Effector memory CD8-positive, alpha-beta T cell (primary cell): ENCODE results near the gene TMEM244.
"Not testable (repeated sequence)": the region's sequence is repeated elsewhere in the genome, so short reads cannot be mapped to it uniquely, and the experiment has no call there.

Experiments
- ATAC-seq: fragments of 150-1000 bp; cut with Tn5 transposase; replicated peaks from 2 replicates; pipeline ENCODE4 v1.10.0; 2021; ENCODE audit warnings: mild to moderate bottlenecking, moderate library complexity
- DNase-seq, 3 experiments: peaks; one replicate each; pipeline ENCODE4 v3.0.0; 2021
- H3K27ac Mint-ChIP-seq, 2 donors: one replicate each; pipeline ENCODE4 v1.8.0; 2022; ENCODE audit warnings: mild to moderate bottlenecking in 2 of 2, mixed read lengths in 2 of 2, moderate library complexity in 2 of 2
- H3K27me3 Mint-ChIP-seq, 2 donors: one replicate each; pipeline ENCODE4 v1.8.0; 2022; ENCODE audit warnings: mixed read lengths in 2 of 2
- H3K36me3 Mint-ChIP-seq: one replicate; pipeline ENCODE4 v1.8.0; 2022; ENCODE audit warnings: mild to moderate bottlenecking, moderate library complexity, mixed read lengths; ENCODE audit not compliant: insufficient read depth
- H3K4me1 Mint-ChIP-seq, 2 donors: one replicate each; pipeline ENCODE4 v1.8.0; 2022; ENCODE audit warnings: low read depth in 2 of 2, mixed read lengths in 2 of 2
- H3K4me3 Mint-ChIP-seq, 2 donors: one replicate each; pipeline ENCODE4 v1.8.0; 2022; ENCODE audit warnings: mild to moderate bottlenecking in 2 of 2, mixed read lengths in 2 of 2, moderate library complexity in 2 of 2
- H3K9me3 Mint-ChIP-seq, 2 donors: one replicate each; pipeline ENCODE4 v1.8.0; 2022; ENCODE audit warnings: mixed read lengths in 2 of 2

Gene TMEM244

DNA sequence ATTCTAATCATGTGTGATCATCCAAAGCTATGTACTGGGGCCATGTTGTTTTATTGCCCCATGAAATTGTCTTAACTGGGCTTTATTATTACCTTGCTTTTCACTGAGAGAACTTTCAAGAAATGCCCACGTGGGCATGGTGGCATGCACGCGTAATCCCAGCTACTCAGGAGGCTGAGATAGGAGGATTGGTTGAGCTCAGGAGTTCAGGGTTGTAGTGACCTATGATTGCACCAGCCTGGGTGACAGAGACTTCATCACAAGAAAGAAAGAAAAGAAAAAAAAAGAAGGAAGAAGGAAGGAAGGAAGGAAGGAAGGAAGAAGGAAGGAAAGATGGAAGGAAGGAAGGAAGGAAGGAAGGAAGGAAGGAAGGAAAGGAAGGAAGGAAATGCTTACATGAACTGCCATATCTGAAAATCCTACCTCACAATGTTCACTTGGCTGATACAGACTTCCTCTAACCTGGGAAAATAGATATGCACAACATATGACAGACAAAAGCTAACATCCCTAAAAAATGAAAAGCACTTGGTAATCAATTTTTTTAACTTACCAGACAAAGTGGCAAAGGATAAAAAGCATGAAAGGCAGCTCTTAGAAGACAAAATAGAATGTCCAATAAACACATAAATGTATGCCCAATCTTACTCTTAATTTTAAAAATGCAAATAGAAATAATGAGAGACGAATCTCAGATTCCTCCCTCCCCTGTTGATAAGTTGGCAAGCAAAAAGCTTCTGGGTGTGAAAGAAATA, 25.5 kb upstream of the TMEM244 start:
- Mint-ChIP-seq H3K27me3 (peaks cover 0 to 9% of the 10 kb centered on the region in 2 donors), H3K4me1 (peaks cover 0 to 10% of the 10 kb centered on the region in 2 donors), H3K36me3 (no peaks in the 10 kb centered on the region), H3K9me3 (no peaks in the 10 kb centered on the region), H3K4me3 (no peak overlapping the region), H3K27ac (no peak overlapping the region)
- DNase-seq: no peak
- no peak for ATAC-seq

DNA sequence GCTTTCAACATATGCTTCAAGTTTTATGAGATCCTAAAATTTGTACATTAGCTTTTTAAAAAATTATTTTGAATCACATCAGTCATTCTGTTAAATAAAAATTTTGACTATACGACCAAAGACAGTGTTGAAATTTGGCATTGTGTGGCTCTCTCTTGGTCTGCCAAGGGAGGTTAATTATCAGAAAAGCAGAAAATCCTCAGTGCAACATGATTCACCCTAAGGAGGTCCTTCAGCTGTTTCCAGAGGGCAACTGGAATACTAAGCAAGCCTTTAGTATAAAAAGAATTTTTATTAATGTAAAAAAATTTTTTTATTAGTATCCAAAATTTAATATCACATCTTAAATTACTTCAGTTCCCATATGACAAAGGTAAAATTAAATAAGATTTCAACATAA, 23.1 kb upstream of the TMEM244 start:
- no peak for DNase-seq
- Mint-ChIP-seq H3K9me3 (no peaks in the 10 kb centered on the region), H3K27me3 (peaks cover 8 to 15% of the 10 kb centered on the region in 2 donors), H3K4me3 (no peak overlapping the region), H3K4me1 (peaks cover 0 to 5% of the 10 kb centered on the region in 2 donors), H3K27ac (no peak overlapping the region), H3K36me3 (no peaks in the 10 kb centered on the region)
- no peak for ATAC-seq

DNA sequence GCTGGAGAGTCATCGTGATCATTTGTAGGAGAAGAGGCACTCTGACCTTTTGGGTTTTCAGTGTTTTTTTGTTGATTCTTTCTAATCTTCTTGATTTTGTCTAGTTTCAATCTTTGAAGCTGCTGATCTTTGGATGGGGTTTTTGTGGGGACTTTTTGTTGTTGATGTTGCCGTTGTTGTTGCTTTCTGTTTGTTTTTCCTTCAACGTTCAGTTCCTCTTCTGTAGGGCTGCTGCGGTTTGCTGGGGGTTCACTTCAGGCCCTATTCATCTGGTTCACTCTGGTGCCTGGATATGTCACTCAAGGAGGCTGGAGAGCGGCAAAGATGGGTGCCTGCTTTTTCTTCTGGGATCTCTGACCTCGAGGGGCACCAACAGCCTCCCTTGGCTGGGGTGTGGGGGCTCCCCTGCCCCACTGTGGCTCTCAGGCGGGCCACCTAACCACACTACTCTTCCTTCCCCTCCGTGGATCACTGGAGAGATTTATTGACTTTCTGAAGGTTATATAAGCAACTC, 21.5 kb upstream of the TMEM244 start:
- ATAC-seq (no peak), DNase-seq (no peak)
- H3K27me3 Mint-ChIP-seq: peaks cover 8 to 15% of the 10 kb centered on the region in 2 donors
- H3K9me3 Mint-ChIP-seq: no peaks in the 10 kb centered on the region
- H3K27ac Mint-ChIP-seq: peak overlapping the region in 1 of 2 donors; percentile 1
- peaks cover 0 to 5% of the 10 kb centered on the region in 2 donors for H3K4me1 Mint-ChIP-seq
- H3K4me3 Mint-ChIP-seq: peak overlapping the region; percentile 21 to 34
- no peaks in the 10 kb centered on the region for H3K36me3 Mint-ChIP-seq

DNA sequence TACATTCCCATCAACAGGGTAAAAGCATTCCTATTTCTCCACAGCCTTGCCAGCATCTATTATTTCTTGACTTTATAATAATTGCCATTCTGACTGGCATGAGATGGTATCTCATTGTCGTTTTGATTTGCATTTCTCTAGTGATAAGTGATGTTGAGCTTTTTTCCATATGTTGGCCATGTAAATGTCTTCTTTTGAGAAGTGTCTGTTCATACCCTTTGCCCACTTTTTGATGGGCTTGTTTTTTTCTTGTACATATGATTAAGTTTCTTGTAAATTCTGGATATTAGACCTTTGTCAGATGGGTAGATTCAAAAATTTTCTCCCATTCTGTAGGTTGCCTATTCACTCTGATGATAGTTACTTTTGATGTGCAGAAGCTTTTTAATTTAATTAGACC, 16.8 kb upstream of the TMEM244 start:
- Mint-ChIP-seq H3K27me3 (peaks cover 8 to 15% of the 10 kb centered on the region in 2 donors), H3K4me1 (peaks cover 11% of the 10 kb centered on the region in 2 donors)
- not testable (repeated sequence) for ATAC-seq, H3K27ac Mint-ChIP-seq, DNase-seq, H3K36me3 Mint-ChIP-seq, H3K4me3 Mint-ChIP-seq, H3K9me3 Mint-ChIP-seq

DNA sequence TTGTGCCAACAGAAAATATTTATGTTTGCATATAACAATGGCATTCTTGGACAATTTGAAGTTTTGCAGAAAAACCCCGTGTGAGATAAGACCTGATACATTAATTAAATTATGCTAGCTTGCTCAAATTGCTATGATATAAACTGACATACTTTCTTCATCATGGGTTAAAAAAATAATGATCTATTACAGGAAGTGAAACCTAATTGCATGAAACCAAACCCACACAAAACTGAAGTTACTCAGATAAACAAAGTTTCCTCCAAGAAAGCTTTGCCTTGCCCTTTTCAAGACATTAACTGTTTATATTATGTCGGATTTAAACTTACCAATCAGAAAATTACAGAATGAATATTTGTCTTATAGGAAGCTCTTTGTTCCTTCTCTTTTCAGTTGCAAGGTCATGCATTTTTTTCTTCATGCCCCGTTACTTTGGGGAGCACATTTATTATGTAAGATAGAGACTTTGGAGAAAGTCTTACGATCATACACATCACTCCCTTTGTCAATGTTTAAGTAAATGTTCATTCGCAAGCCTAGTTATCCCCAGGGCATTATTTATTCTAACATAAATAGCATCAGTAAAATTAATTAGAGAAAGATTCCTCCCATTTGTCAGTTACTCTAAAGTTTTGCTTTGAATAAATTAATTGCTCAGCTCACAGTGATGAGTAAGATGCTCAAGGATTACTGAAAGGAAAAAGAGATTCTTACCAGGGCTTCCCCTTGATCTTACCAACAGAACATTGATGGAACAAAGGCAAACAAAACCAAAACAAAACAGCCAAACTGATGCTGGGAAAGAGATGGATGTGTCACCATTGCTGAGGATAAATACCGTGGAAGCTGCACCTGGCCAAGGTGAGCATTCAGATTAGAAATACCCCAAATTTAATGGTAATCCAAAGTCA, 14.8 kb upstream of the TMEM244 start:
- no peak for DNase-seq
- Mint-ChIP-seq H3K27me3 (peaks cover 3 to 5% of the 10 kb centered on the region in 2 donors), H3K36me3 (no peaks in the 10 kb centered on the region), H3K9me3 (no peaks in the 10 kb centered on the region), H3K4me1 (peaks cover 6 to 11% of the 10 kb centered on the region in 2 donors), H3K4me3 (peak overlapping the region; percentile 49 to 55), H3K27ac (no peak overlapping the region)
- peak; percentile 33 for ATAC-seq

DNA sequence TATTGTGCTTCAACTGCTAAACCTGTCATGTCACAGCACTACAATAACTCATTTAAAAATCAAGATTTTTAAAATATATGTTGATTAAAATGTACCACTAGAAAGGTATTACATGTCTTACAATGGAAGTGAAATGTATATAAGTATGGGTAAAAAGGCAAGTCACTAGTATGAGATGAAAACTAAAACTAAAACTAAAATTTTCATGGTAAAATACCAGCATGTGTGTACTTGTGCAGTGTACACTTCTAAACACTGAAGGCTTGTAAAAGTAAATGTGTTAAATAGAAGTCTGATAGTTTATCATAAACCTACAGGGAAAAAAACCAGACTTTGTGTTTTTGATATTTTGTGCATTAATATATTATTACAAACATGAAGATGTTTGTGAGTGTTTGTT, 13.7 kb upstream of the TMEM244 start:
- no peak for DNase-seq
- Mint-ChIP-seq H3K27me3 (no peaks in the 10 kb centered on the region), H3K9me3 (no peaks in the 10 kb centered on the region), H3K36me3 (no peaks in the 10 kb centered on the region), H3K4me1 (peaks cover 6 to 11% of the 10 kb centered on the region in 2 donors), H3K27ac (no peak overlapping the region), H3K4me3 (no peak overlapping the region)
- ATAC-seq: no peak

DNA sequence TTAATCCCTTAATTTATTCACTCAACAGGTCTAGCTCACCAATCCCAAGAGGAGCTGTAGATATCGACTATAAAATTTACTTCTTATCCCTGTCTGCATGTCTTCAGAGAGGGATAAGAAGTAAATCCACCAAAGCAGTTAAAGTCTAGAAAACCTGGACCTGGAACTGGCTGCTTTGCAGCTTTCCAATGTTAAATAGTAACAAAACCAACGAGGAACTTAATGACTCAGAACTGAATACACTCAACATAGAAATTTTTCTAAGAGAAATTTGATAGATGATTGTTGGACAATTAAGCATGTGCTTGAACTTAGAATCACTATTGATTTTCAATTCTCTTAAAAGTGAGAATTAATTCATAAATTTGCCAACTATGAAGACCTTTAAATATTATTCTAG, 11.5 kb upstream of the TMEM244 start:
- peaks cover 6 to 11% of the 10 kb centered on the region in 2 donors for H3K4me1 Mint-ChIP-seq
- H3K9me3 Mint-ChIP-seq: no peaks in the 10 kb centered on the region
- no peaks in the 10 kb centered on the region for H3K36me3 Mint-ChIP-seq

DNA sequence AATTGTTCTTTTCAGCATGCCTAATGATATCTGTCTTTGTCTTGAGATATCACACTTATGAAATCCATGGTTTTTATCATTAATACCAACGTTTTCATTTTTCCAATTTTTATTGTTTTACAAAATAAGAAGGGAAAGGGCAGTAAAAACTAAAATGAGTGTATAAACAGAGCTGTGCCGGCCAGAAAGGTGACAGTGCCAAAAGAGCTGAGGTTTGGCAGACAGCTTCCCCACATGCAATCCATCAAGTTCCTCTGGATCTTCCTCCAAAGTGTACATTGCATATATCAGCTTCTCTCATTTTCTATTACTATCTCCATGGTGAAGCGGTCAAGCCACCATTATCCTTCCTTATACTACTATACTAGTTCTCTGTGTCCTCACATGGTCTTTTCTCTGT, 10.1 kb upstream of the TMEM244 start:
- no peak overlapping the region for H3K4me3 Mint-ChIP-seq
- DNase-seq: no peak
- no peak overlapping the region for H3K27ac Mint-ChIP-seq
- H3K27me3 Mint-ChIP-seq: no peaks in the 10 kb centered on the region
- H3K4me1 Mint-ChIP-seq: peaks cover 4 to 10% of the 10 kb centered on the region in 2 donors
- H3K36me3 Mint-ChIP-seq: no peaks in the 10 kb centered on the region
- no peaks in the 10 kb centered on the region for H3K9me3 Mint-ChIP-seq
- ATAC-seq: no peak

More for the DNA sequence above, 11.5 kb upstream of the TMEM244 start:
- ATAC-seq: no peak
- H3K27me3 Mint-ChIP-seq: no peaks in the 10 kb centered on the region
- no peak overlapping the region for H3K27ac Mint-ChIP-seq
- DNase-seq: no peak
- H3K4me3 Mint-ChIP-seq: no peak overlapping the region

DNA sequence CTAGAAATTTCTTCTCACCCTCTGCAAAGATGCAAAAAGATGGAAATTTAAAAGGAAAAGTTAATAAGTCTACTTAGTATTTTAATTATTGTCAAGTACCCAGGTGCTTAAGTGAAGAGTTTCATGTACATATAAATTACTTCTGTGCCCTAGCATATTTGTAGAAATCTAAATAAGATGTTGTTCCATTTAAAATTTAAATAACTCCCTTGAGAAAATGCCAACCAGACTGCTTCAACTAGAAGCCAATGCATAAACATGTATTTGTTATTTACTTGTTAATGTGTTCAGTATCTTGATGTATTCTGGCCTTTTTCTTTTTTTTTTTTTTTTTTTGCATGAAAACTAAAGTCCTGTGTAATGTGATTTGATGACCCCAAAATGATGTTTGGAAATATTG, 6.3 kb upstream of the TMEM244 start:
- ATAC-seq: no peak
- no peak overlapping the region for H3K4me3 Mint-ChIP-seq
- no peaks in the 10 kb centered on the region for H3K36me3 Mint-ChIP-seq
- H3K27ac Mint-ChIP-seq: no peak overlapping the region
- DNase-seq: no peak
- H3K4me1 Mint-ChIP-seq: peaks cover 2% of the 10 kb centered on the region in 2 donors
- H3K9me3 Mint-ChIP-seq: no peaks in the 10 kb centered on the region
- H3K27me3 Mint-ChIP-seq: no peaks in the 10 kb centered on the region

DNA sequence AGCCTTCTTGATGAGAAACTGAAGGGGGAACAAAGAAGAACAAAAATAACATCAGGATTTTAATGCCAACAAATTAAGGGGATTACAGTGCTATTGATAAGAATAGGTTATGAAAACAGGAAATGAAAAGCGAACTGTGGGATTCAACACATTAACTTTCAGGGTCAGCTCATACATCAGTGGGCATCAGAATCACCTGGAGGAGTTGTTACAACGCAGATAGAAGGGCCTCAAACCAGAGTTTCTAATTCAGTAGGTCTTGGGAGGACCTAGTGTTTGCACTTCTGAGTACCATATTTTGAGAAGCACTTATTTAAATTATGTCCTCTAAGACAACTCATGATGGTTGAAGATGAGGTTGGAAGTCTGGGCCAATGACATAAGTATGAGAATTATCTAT, 5.6 kb upstream of the TMEM244 start:
- no peak for DNase-seq
- Mint-ChIP-seq H3K27ac (no peak overlapping the region), H3K27me3 (no peaks in the 10 kb centered on the region), H3K4me1 (peaks cover 6 to 7% of the 10 kb centered on the region in 2 donors), H3K4me3 (no peak overlapping the region), H3K36me3 (no peaks in the 10 kb centered on the region), H3K9me3 (no peaks in the 10 kb centered on the region)
- ATAC-seq: no peak

DNA sequence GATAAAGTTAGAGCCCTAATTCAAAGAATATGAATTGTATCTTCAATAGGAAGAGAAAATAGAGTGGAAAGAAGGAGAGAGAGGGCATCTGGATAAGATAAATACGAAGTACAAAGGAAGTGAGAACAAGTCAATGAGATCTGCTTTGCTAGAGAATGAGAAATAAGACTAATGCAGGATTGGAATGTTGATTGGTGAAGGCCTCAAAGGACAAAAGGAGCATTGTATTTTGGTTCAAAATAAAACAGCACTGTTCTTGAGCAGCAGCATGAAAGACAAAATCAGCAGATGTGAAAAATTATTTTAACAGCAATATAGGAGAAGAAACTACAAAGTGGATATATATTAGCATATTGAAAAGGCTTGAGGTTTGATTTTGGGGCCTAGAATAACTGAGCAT, 5.1 kb upstream of the TMEM244 start:
- H3K27me3 Mint-ChIP-seq: no peaks in the 10 kb centered on the region
- no peaks in the 10 kb centered on the region for H3K36me3 Mint-ChIP-seq
- ATAC-seq: no peak
- no peak overlapping the region for H3K27ac Mint-ChIP-seq
- H3K9me3 Mint-ChIP-seq: no peaks in the 10 kb centered on the region
- DNase-seq: no peak
- H3K4me1 Mint-ChIP-seq: peaks cover 6 to 10% of the 10 kb centered on the region in 2 donors
- no peak overlapping the region for H3K4me3 Mint-ChIP-seq

DNA sequence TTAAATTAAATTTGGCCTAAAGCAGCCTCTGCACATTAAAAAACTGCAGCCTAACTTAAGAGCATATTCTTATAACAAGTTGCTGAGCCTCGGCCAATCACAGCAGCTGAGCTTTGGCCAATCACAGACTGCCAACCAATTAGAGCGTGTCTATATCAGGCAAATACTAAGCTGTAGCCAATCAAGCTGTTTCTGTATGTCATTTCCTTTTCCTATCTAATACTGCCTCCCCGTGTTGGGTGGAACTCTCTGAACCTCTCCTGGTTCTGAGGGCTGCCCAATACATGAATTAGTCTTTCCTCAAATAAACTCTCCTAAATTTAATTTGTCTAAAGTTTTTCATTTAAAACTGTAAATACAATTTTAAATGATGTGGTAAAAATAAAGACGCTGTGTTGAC, 3.9 kb upstream of the TMEM244 start:
- Mint-ChIP-seq H3K27ac (no peak overlapping the region), H3K27me3 (no peaks in the 10 kb centered on the region), H3K36me3 (no peaks in the 10 kb centered on the region), H3K4me1 (peaks cover 7 to 22% of the 10 kb centered on the region in 2 donors), H3K9me3 (no peaks in the 10 kb centered on the region), H3K4me3 (no peak overlapping the region)
- ATAC-seq: no peak
- no peak for DNase-seq

DNA sequence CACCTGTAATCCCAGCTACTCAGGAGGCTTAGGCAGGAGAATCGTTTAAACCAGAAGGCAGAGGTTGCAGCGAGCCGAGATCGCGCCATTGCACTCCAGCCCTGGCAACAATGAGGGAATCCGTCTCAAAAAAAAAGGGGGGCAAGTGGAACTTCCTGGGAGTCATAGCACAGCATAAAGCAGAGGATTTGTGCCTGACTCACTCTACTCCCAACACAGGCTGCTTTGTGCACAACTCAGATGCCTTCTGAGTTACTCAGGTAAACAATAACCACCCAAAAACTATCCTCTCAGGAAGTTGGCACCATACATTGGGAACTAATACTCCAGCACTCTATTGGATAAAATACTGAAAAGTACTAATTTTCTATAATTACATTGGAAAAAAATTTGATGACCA, 2.5 kb upstream of the TMEM244 start:
- Mint-ChIP-seq H3K4me1 (peaks cover 7 to 25% of the 10 kb centered on the region in 2 donors), H3K27me3 (no peaks in the 10 kb centered on the region), H3K4me3 (no peak overlapping the region), H3K36me3 (no peaks in the 10 kb centered on the region), H3K9me3 (no peaks in the 10 kb centered on the region), H3K27ac (peak overlapping the region in 1 of 2 donors; percentile 2)
- no peak for DNase-seq
- ATAC-seq: no peak
